ENCODE measurements around the gene CELF2. TPM values are rescaled to one million over a fixed set of nuclear protein-coding genes. Genes with fewer than 3 reads are reported as not detected.
A peak's percentile ranks its signal among the peaks of the same experiment; 100 is the strongest.
"Not testable (repeated sequence)": the region's sequence is repeated elsewhere in the genome, so short reads cannot be mapped to it uniquely, and the experiment has no call there.

The CELF2 gene
- total RNA-seq, 2 experiments from 2014 or later, result 197 to 205 TPM

GRCh38 chr10:11364241-11364640 lies 346.6 kb downstream of the CELF2 start:
- Histone ChIP-seq H3K27me3 (ENCODE audit: control insufficient read depth in 1 of 2, insufficient read depth in 2 of 2, low read length in 2 of 2) (no peaks in the 10 kb centered on the region), H3K4me1 (ENCODE audit: insufficient read depth, low read length) (peaks cover 15% of the 10 kb centered on the region), H3K27ac (ENCODE audit: low read depth in 1 of 2, low read length in 2 of 2) (no peak overlapping the region), H3K36me3 (ENCODE audit: insufficient read depth, low read length) (no peaks in the 10 kb centered on the region), H3K9me3 (ENCODE audit: control insufficient read depth in 1 of 2, insufficient read depth in 1 of 2, low read length in 2 of 2) (peaks cover 0 to 9% of the 10 kb centered on the region in 2 experiments), H3K4me3 (ENCODE audit: low read length) (no peak overlapping the region)
- intact Hi-C loops (cut with DNase I, micrococcal nuclease), result loop anchor here in 1 of 2 experiments (5.0 kb wide), 1 partner anchor 78 kb away; no protein-coding TSS in a partner anchor
- POLR2A ChIA-PET, result no interaction called here
- TF ChIP-seq CTCF (IDR thresholded peaks at IDR 0.05), result no peak
- H3K4me1 Mint-ChIP-seq (ENCODE audit: low read depth), result peaks cover 18% of the 10 kb centered on the region
- no peak overlapping the region for H3K4me3 Mint-ChIP-seq
- H3K36me3 Mint-ChIP-seq (ENCODE audit: low read depth), result no peaks in the 10 kb centered on the region
- DNase-seq (no peak), ATAC-seq (ENCODE audit: poor library complexity) (no peak)
- peaks cover 4% of the 10 kb centered on the region for H3K9me3 Mint-ChIP-seq
- CTCF ChIA-PET, result no interaction called here
- no peaks in the 10 kb centered on the region for H3K27me3 Mint-ChIP-seq
- no peak overlapping the region for H3K27ac Mint-ChIP-seq

- peaks cover 22% of the 10 kb centered on the region for H3K4me1 Mint-ChIP-seq (ENCODE audit: low read depth)
- H3K36me3 ChIP-seq (ENCODE audit: insufficient read depth, low read length); H3K9me3 Mint-ChIP-seq; H3K4me3 Mint-ChIP-seq; POLR2A ChIA-PET; H3K27ac Mint-ChIP-seq; ATAC-seq (ENCODE audit: poor library complexity); H3K27me3 Mint-ChIP-seq; H3K4me3 ChIP-seq (ENCODE audit: low read length); H3K9me3 ChIP-seq (ENCODE audit: control insufficient read depth in 1 of 2, insufficient read depth in 1 of 2, low read length in 2 of 2); CTCF ChIA-PET; H3K27me3 ChIP-seq (ENCODE audit: control insufficient read depth in 1 of 2, insufficient read depth in 2 of 2, low read length in 2 of 2); DNase-seq; H3K27ac ChIP-seq (ENCODE audit: low read depth in 1 of 2, low read length in 2 of 2); H3K36me3 Mint-ChIP-seq (ENCODE audit: low read depth): not testable (repeated sequence)
- H3K4me1 ChIP-seq (ENCODE audit: insufficient read depth, low read length), result peaks cover 15% of the 10 kb centered on the region
- intact Hi-C loops (cut with DNase I, micrococcal nuclease), result loop anchor here in 1 of 2 experiments (5.0 kb wide), 1 partner anchor 35 kb away; no protein-coding TSS in a partner anchor
These were observed 349.2 kb downstream of the CELF2 start for GRCh38 chr10:11366889-11367288.

- H3K9me3 ChIP-seq (ENCODE audit: control insufficient read depth in 1 of 2, insufficient read depth in 1 of 2, low read length in 2 of 2), result peaks cover 0 to 7% of the 10 kb centered on the region in 2 experiments
- Mint-ChIP-seq H3K36me3 (ENCODE audit: low read depth) (no peaks in the 10 kb centered on the region), H3K4me1 (ENCODE audit: low read depth) (peaks cover 22% of the 10 kb centered on the region), H3K9me3 (peaks cover 5% of the 10 kb centered on the region), H3K4me3 (no peak overlapping the region), H3K27me3 (no peaks in the 10 kb centered on the region), H3K27ac (peak overlapping the region; percentile 82)
- intact Hi-C loops (cut with DNase I, micrococcal nuclease), result loop anchor here in 1 of 2 experiments (5.0 kb wide), 1 partner anchor 35 kb away; no protein-coding TSS in a partner anchor
- H3K4me1 ChIP-seq (ENCODE audit: insufficient read depth, low read length), result peaks cover 15% of the 10 kb centered on the region
- POLR2A ChIA-PET, result no interaction called here
- no peaks in the 10 kb centered on the region for H3K27me3 ChIP-seq (ENCODE audit: control insufficient read depth in 1 of 2, insufficient read depth in 2 of 2, low read length in 2 of 2)
- CTCF ChIA-PET, result no interaction called here
- no peak overlapping the region for H3K27ac ChIP-seq (ENCODE audit: low read depth in 1 of 2, low read length in 2 of 2)
- no peaks in the 10 kb centered on the region for H3K36me3 ChIP-seq (ENCODE audit: insufficient read depth, low read length)
- DNase-seq (no peak), ATAC-seq (ENCODE audit: poor library complexity) (no peak)
- TF ChIP-seq CTCF (IDR thresholded peaks at IDR 0.05), result no peak
- no peak overlapping the region for H3K4me3 ChIP-seq (ENCODE audit: low read length)
These were observed 349.8 kb downstream of the CELF2 start for GRCh38 chr10:11367505-11367904.

GRCh38 chr10:11373717-11374171 lies 356.1 kb downstream of the CELF2 start:
- intact Hi-C loops (cut with DNase I, micrococcal nuclease), result no loop called here
- H3K27ac Mint-ChIP-seq, result no peak overlapping the region
- CTCF ChIA-PET, result no interaction called here

More at GRCh38 chr10:11373717-11374171, 356.1 kb downstream of the CELF2 start:
- Mint-ChIP-seq H3K4me1 (ENCODE audit: low read depth) (peaks cover 6% of the 10 kb centered on the region), H3K9me3 (peaks cover 5% of the 10 kb centered on the region), H3K36me3 (ENCODE audit: low read depth) (no peaks in the 10 kb centered on the region), H3K27me3 (no peaks in the 10 kb centered on the region), H3K4me3 (no peak overlapping the region)
- no peak for DNase-seq
- no peak for ATAC-seq (ENCODE audit: poor library complexity)
- H3K9me3 ChIP-seq (ENCODE audit: control insufficient read depth in 1 of 2, insufficient read depth in 1 of 2, low read length in 2 of 2), result no peaks in the 10 kb centered on the region
- no peak for TF ChIP-seq CTCF (IDR thresholded peaks at IDR 0.05)
- H3K36me3 ChIP-seq (ENCODE audit: insufficient read depth, low read length), result no peaks in the 10 kb centered on the region
- POLR2A ChIA-PET, result no interaction called here
- no peak overlapping the region for H3K27ac ChIP-seq (ENCODE audit: low read depth in 1 of 2, low read length in 2 of 2)
- H3K27me3 ChIP-seq (ENCODE audit: control insufficient read depth in 1 of 2, insufficient read depth in 2 of 2, low read length in 2 of 2), result no peaks in the 10 kb centered on the region
- no peak overlapping the region for H3K4me3 ChIP-seq (ENCODE audit: low read length)
- H3K4me1 ChIP-seq (ENCODE audit: insufficient read depth, low read length), result no peaks in the 10 kb centered on the region
